ENCODE data around the gene MYH16. TPM values are rescaled to one million over a fixed set of nuclear protein-coding genes. Genes with fewer than 3 reads are reported as not detected.
A peak's percentile ranks its signal among the peaks of the same experiment; 100 is the strongest.
"Not testable (repeated sequence)": the region's sequence is repeated elsewhere in the genome, so short reads cannot be mapped to it uniquely, and the experiment has no call there.

The MYH16 gene
- total RNA-seq = not detected

GRCh38 chr7:99272476-99273045, at the start of gene MYH16:
TSS of gene MYH16 (plus strand) at chr7:99272839.
- DNase-seq = no peak
- Mint-ChIP-seq H3K36me3 (ENCODE audit: low read depth) (no peaks in the 10 kb centered on the region), H3K9me3 (ENCODE audit: insufficient read depth) (no peaks in the 10 kb centered on the region), H3K4me1 (ENCODE audit: low read depth) (peaks cover 23% of the 10 kb centered on the region), H3K4me3 (peak within 1 kb of the TSS; percentile 22), H3K27ac (peak within 1 kb of the TSS; percentile 85), H3K27me3 (ENCODE audit: low read depth) (no peaks in the 10 kb centered on the region)
- ATAC-seq = no peak
- CTCF ChIA-PET = interaction anchor here (1.3 kb wide), 1 partner anchor 41 kb away, joined by 3 read pairs; no protein-coding TSS in a partner anchor
- POLR2A ChIA-PET = no interaction called here

GRCh38 chr7:99224263-99224898, 48.3 kb upstream of the MYH16 start:
- H3K27me3 Mint-ChIP-seq (ENCODE audit: low read depth); DNase-seq; H3K9me3 Mint-ChIP-seq (ENCODE audit: insufficient read depth); H3K36me3 Mint-ChIP-seq (ENCODE audit: low read depth); CTCF ChIA-PET; ATAC-seq; H3K4me1 Mint-ChIP-seq (ENCODE audit: low read depth); H3K27ac Mint-ChIP-seq; H3K4me3 Mint-ChIP-seq; POLR2A ChIA-PET: not testable (repeated sequence)

- Mint-ChIP-seq H3K27ac (no peak overlapping the region), H3K36me3 (ENCODE audit: low read depth) (no peaks in the 10 kb centered on the region), H3K27me3 (ENCODE audit: low read depth) (no peaks in the 10 kb centered on the region), H3K4me1 (ENCODE audit: low read depth) (peaks cover 6% of the 10 kb centered on the region), H3K4me3 (no peak overlapping the region), H3K9me3 (ENCODE audit: insufficient read depth) (no peaks in the 10 kb centered on the region)
- ChIA-PET POLR2A (no interaction called here), CTCF (no interaction called here)
- DNase-seq (no peak), ATAC-seq (no peak)
Measured at GRCh38 chr7:99224899-99225265, 47.8 kb upstream of the MYH16 start.

- no peaks in the 10 kb centered on the region for H3K36me3 Mint-ChIP-seq (ENCODE audit: low read depth)
- POLR2A ChIA-PET = no interaction called here
- no peak for ATAC-seq
- H3K27ac Mint-ChIP-seq = no peak overlapping the region
- CTCF ChIA-PET = no interaction called here
- H3K4me1 Mint-ChIP-seq (ENCODE audit: low read depth) = peaks cover 4% of the 10 kb centered on the region
- H3K4me3 Mint-ChIP-seq = no peak overlapping the region
- H3K9me3 Mint-ChIP-seq (ENCODE audit: insufficient read depth) = no peaks in the 10 kb centered on the region
- no peaks in the 10 kb centered on the region for H3K27me3 Mint-ChIP-seq (ENCODE audit: low read depth)
- no peak for DNase-seq
Measured at GRCh38 chr7:99229234-99229633, 43.4 kb upstream of the MYH16 start.

GRCh38 chr7:99232082-99232770, 40.4 kb upstream of the MYH16 start:
- Mint-ChIP-seq H3K4me1 (ENCODE audit: low read depth) (no peaks in the 10 kb centered on the region), H3K9me3 (ENCODE audit: insufficient read depth) (no peaks in the 10 kb centered on the region), H3K4me3 (no peak overlapping the region), H3K27ac (no peak overlapping the region), H3K27me3 (ENCODE audit: low read depth) (no peaks in the 10 kb centered on the region), H3K36me3 (ENCODE audit: low read depth) (no peaks in the 10 kb centered on the region)
- no peak for ATAC-seq
- ChIA-PET POLR2A (no interaction called here), CTCF (no interaction called here)
- no peak for DNase-seq

- H3K27ac Mint-ChIP-seq; H3K4me3 Mint-ChIP-seq; CTCF ChIA-PET; H3K9me3 Mint-ChIP-seq (ENCODE audit: insufficient read depth); POLR2A ChIA-PET; H3K27me3 Mint-ChIP-seq (ENCODE audit: low read depth); DNase-seq; H3K4me1 Mint-ChIP-seq (ENCODE audit: low read depth); ATAC-seq; H3K36me3 Mint-ChIP-seq (ENCODE audit: low read depth): not testable (repeated sequence)
Measured at GRCh38 chr7:99232955-99233354, 39.7 kb upstream of the MYH16 start.

- no peak for DNase-seq
- Mint-ChIP-seq H3K36me3 (ENCODE audit: low read depth) (no peaks in the 10 kb centered on the region), H3K9me3 (ENCODE audit: insufficient read depth) (no peaks in the 10 kb centered on the region), H3K27me3 (ENCODE audit: low read depth) (no peaks in the 10 kb centered on the region), H3K27ac (no peak overlapping the region), H3K4me1 (ENCODE audit: low read depth) (no peaks in the 10 kb centered on the region), H3K4me3 (no peak overlapping the region)
- no peak for ATAC-seq
- CTCF ChIA-PET = no interaction called here
- POLR2A ChIA-PET = interaction anchor here (1.0 kb wide), 1 partner anchor 26 kb away, joined by 3 read pairs; no protein-coding TSS in a partner anchor
Measured at GRCh38 chr7:99234185-99234584, 38.5 kb upstream of the MYH16 start.

GRCh38 chr7:99235925-99236324, 36.7 kb upstream of the MYH16 start:
- no peak for DNase-seq
- no peak for ATAC-seq
- ChIA-PET CTCF (no interaction called here), POLR2A (no interaction called here)
- H3K9me3 Mint-ChIP-seq (ENCODE audit: insufficient read depth) = no peaks in the 10 kb centered on the region
- H3K4me1 Mint-ChIP-seq (ENCODE audit: low read depth) = no peaks in the 10 kb centered on the region
- no peaks in the 10 kb centered on the region for H3K36me3 Mint-ChIP-seq (ENCODE audit: low read depth)
- H3K27ac Mint-ChIP-seq = no peak overlapping the region
- H3K4me3 Mint-ChIP-seq = no peak overlapping the region
- no peaks in the 10 kb centered on the region for H3K27me3 Mint-ChIP-seq (ENCODE audit: low read depth)

GRCh38 chr7:99237876-99238275, 34.8 kb upstream of the MYH16 start:
- H3K4me3 Mint-ChIP-seq; POLR2A ChIA-PET; DNase-seq; H3K36me3 Mint-ChIP-seq (ENCODE audit: low read depth); H3K4me1 Mint-ChIP-seq (ENCODE audit: low read depth); CTCF ChIA-PET; H3K27me3 Mint-ChIP-seq (ENCODE audit: low read depth); ATAC-seq; H3K9me3 Mint-ChIP-seq (ENCODE audit: insufficient read depth); H3K27ac Mint-ChIP-seq: not testable (repeated sequence)

GRCh38 chr7:99238558-99239341, 33.9 kb upstream of the MYH16 start:
- CTCF ChIA-PET = no interaction called here
- H3K9me3 Mint-ChIP-seq (ENCODE audit: insufficient read depth) = no peaks in the 10 kb centered on the region
- POLR2A ChIA-PET = no interaction called here
- no peaks in the 10 kb centered on the region for H3K27me3 Mint-ChIP-seq (ENCODE audit: low read depth)
- no peak overlapping the region for H3K4me3 Mint-ChIP-seq
- H3K27ac Mint-ChIP-seq = no peak overlapping the region
- no peak for DNase-seq
- no peak for ATAC-seq
- no peaks in the 10 kb centered on the region for H3K4me1 Mint-ChIP-seq (ENCODE audit: low read depth)
- no peaks in the 10 kb centered on the region for H3K36me3 Mint-ChIP-seq (ENCODE audit: low read depth)

GRCh38 chr7:99242682-99243081, 30.0 kb upstream of the MYH16 start:
- DNase-seq (no peak), ATAC-seq (no peak)
- H3K27me3 Mint-ChIP-seq (ENCODE audit: low read depth) = no peaks in the 10 kb centered on the region
- H3K4me3 Mint-ChIP-seq = no peak overlapping the region
- POLR2A ChIA-PET = no interaction called here
- no peak overlapping the region for H3K27ac Mint-ChIP-seq
- CTCF ChIA-PET = no interaction called here
- no peaks in the 10 kb centered on the region for H3K9me3 Mint-ChIP-seq (ENCODE audit: insufficient read depth)
- H3K36me3 Mint-ChIP-seq (ENCODE audit: low read depth) = no peaks in the 10 kb centered on the region
- H3K4me1 Mint-ChIP-seq (ENCODE audit: low read depth) = no peaks in the 10 kb centered on the region

- no peaks in the 10 kb centered on the region for H3K36me3 Mint-ChIP-seq (ENCODE audit: low read depth)
Measured at GRCh38 chr7:99243751-99244337, 28.8 kb upstream of the MYH16 start.

More at GRCh38 chr7:99243751-99244337, 28.8 kb upstream of the MYH16 start:
- H3K4me1 Mint-ChIP-seq (ENCODE audit: low read depth) = no peaks in the 10 kb centered on the region
- no peak overlapping the region for H3K4me3 Mint-ChIP-seq
- CTCF ChIA-PET = no interaction called here
- POLR2A ChIA-PET = no interaction called here
- H3K9me3 Mint-ChIP-seq (ENCODE audit: insufficient read depth) = no peaks in the 10 kb centered on the region
- ATAC-seq = no peak
- no peaks in the 10 kb centered on the region for H3K27me3 Mint-ChIP-seq (ENCODE audit: low read depth)
- no peak for DNase-seq
- H3K27ac Mint-ChIP-seq = no peak overlapping the region

Measured in activated CD8-positive, alpha-beta T cell treated with anti-CD3 and anti-CD28 coated beads, Interleukin-2, amount 10 ng/mL, durations not matched to agents 7 days and 5 days (primary cell).